GM12878 (cell line): ENCODE data around the gene TET2. TPM values are rescaled to one million over a fixed set of nuclear protein-coding genes. Genes with fewer than 3 reads are reported as not detected.
A peak's percentile ranks its signal among the peaks of the same experiment; 100 is the strongest.

Experiments
- CHD2 ChIP-seq: IDR thresholded peaks from 2 replicates; pipeline ENCODE4 v1.6.1; 2011; ENCODE audit warnings: low read depth, low read length, improper control_type of control experiment, borderline replicate concordance
- CREM ChIP-seq: IDR thresholded peaks from 2 replicates; pipeline ENCODE4 v1.6.1; 2014; ENCODE audit warnings: antibody characterized with exemption, low read depth
- ETV6 ChIP-seq, 2 experiments: fragments of 450-650 bp in 1 of 2; IDR thresholded peaks in 1 of 2; conservative IDR thresholded peaks in 1 of 2; 2 replicates each; pipeline ENCODE4 v1.6.1; 2014; ENCODE audit warnings: antibody characterized with exemption in 1 of 2, borderline replicate concordance in 1 of 2, low read depth in 1 of 2, mild to moderate bottlenecking in 1 of 2, moderate library complexity in 1 of 2
- FOS ChIP-seq: IDR thresholded peaks from 3 replicates; pipeline ENCODE4 v1.6.1; 2011; ENCODE audit warnings: borderline replicate concordance; ENCODE audit not compliant: insufficient read length; ENCODE audit errors: extremely low read depth
- FOXM1 ChIP-seq: IDR thresholded peaks from 2 replicates; pipeline ENCODE4 v1.6.1; 2012; ENCODE audit warnings: low read depth, mild to moderate bottlenecking, inconsistent platforms, low read length, moderate library complexity
- GABPA ChIP-seq: IDR thresholded peaks from 2 replicates; pipeline ENCODE4 v1.6.1; 2014; ENCODE audit warnings: antibody characterized with exemption, low read depth, mild to moderate bottlenecking, inconsistent platforms
- GATAD2B ChIP-seq: fragments of 450-650 bp; conservative IDR thresholded peaks from 2 replicates; pipeline ENCODE4 v1.6.1; 2017; ENCODE audit warnings: low read depth, mild to moderate bottlenecking, moderate library complexity
- IKZF1 ChIP-seq: fragments of 450-650 bp; conservative IDR thresholded peaks from 2 replicates; pipeline ENCODE4 v1.6.1; 2017; ENCODE audit warnings: antibody characterized with exemption, mild to moderate bottlenecking
- JUND ChIP-seq: IDR thresholded peaks from 2 replicates; pipeline ENCODE4 v1.6.1; 2012; ENCODE audit warnings: low read depth, mild to moderate bottlenecking, low read length, improper control_type of control experiment, moderate library complexity
- KAT2A ChIP-seq: conservative IDR thresholded peaks from 2 replicates; pipeline ENCODE4 v1.6.1; 2011; ENCODE audit warnings: low read depth, low read length; ENCODE audit not compliant: control insufficient read depth
- KDM1A ChIP-seq: fragments of 200-600 bp; sonication (generic); IDR thresholded peaks from 2 replicates; pipeline ENCODE4 v1.6.1; 2016; ENCODE audit warnings: borderline replicate concordance
- KLF5 ChIP-seq: fragments of 450-650 bp; IDR thresholded peaks from 2 replicates; pipeline ENCODE4 v1.6.1; 2014; ENCODE audit warnings: mild to moderate bottlenecking; ENCODE audit not compliant: partially characterized antibody
- MTA2 ChIP-seq: fragments of 450-650 bp; IDR thresholded peaks from 2 replicates; pipeline ENCODE4 v1.6.1; 2016; ENCODE audit warnings: low read depth, mild to moderate bottlenecking, moderate library complexity
- NR2F1 ChIP-seq: fragments of 450-650 bp; conservative IDR thresholded peaks from 2 replicates; pipeline ENCODE4 v1.6.1; 2017; ENCODE audit warnings: mild to moderate bottlenecking
- NRF1 ChIP-seq: conservative IDR thresholded peaks from 2 replicates; pipeline ENCODE4 v1.6.1; 2011; ENCODE audit warnings: mild to moderate bottlenecking, low read depth, low read length, improper control_type of control experiment
- PML ChIP-seq: IDR thresholded peaks from 2 replicates; pipeline ENCODE4 v1.6.1; 2012; ENCODE audit warnings: low read length, inconsistent platforms
- POLR2AphosphoS2 ChIP-seq: IDR thresholded peaks from 2 replicates; pipeline ENCODE4 v1.6.1; 2011; ENCODE audit warnings: low read depth, mild to moderate bottlenecking, low read length, improper control_type of control experiment, moderate library complexity
- SPI1 ChIP-seq: IDR thresholded peaks from 2 replicates; pipeline ENCODE4 v1.6.1; 2011; ENCODE audit warnings: low read depth, mild to moderate bottlenecking, low read length, moderate library complexity, borderline replicate concordance; ENCODE audit not compliant: insufficient read depth
- TBL1XR1 ChIP-seq: IDR thresholded peaks from 2 replicates; pipeline ENCODE4 v1.6.1; 2012; ENCODE audit warnings: low read depth, low read length, improper control_type of control experiment
- WRNIP1 ChIP-seq: IDR thresholded peaks from 2 replicates; pipeline ENCODE4 v1.6.1; 2011; ENCODE audit warnings: low read depth, low read length, improper control_type of control experiment, borderline replicate concordance
- ZBED1 ChIP-seq: IDR thresholded peaks from 2 replicates; pipeline ENCODE4 v1.6.1; 2016; ENCODE audit warnings: borderline replicate concordance
- polyA plus RNA-seq, 11 experiments: library from polyadenylated mRNA; depleted of rRNA in 4 of 11; unstranded in 6 of 11; stranded (reverse) in 5 of 11; fragments of >200 nt; fragmentation: Nextera tagmentation in 4 of 11; fragmentation: Illumina TruSeq in 1 of 11; extraction: Ambion mirVana in 4 of 11; extraction: Trizol in 1 of 11; gene quantifications; 1 replicate in 1 of 11; 2 replicates in 10 of 11; pipeline versions ENCODE4 v1.2.1 to v1.2.3, GENCODE V29; 2011 to 2016; ENCODE audit warnings: inconsistent platforms in 2 of 11, missing spikeins in 2 of 11, low read depth in 1 of 11
- total RNA-seq, 4 experiments: library from RNA; depleted of rRNA in 3 of 4; stranded (reverse); fragments of >200 nt in 3 of 4; fragmentation: Illumina TruSeq in 1 of 4; extraction: Trizol in 1 of 4; gene quantifications; 2 replicates each; pipeline versions ENCODE4 v1.2.1 to v1.2.3, GENCODE V29; 2013 to 2021
- TF ChIP-seq, protein P1 (sequence below): IDR thresholded peaks from 2 replicates; pipeline ENCODE4 v1.6.1; 2012; ENCODE audit warnings: low read length, inconsistent platforms
- TF ChIP-seq, protein P2 (sequence below): fragments of 450-650 bp; IDR thresholded peaks from 2 replicates; pipeline ENCODE4 v1.6.1; 2018; ENCODE audit warnings: mild to moderate bottlenecking, low read depth, moderate library complexity; ENCODE audit not compliant: partially characterized antibody

TET2 gene
- total and polyA plus RNA-seq, 10 of the 15 experiments (the other 5 are each of a cell fraction or from before 2014, with no cell fraction given): 3.7 to 49.0 (median 27.5) TPM

DNA sequence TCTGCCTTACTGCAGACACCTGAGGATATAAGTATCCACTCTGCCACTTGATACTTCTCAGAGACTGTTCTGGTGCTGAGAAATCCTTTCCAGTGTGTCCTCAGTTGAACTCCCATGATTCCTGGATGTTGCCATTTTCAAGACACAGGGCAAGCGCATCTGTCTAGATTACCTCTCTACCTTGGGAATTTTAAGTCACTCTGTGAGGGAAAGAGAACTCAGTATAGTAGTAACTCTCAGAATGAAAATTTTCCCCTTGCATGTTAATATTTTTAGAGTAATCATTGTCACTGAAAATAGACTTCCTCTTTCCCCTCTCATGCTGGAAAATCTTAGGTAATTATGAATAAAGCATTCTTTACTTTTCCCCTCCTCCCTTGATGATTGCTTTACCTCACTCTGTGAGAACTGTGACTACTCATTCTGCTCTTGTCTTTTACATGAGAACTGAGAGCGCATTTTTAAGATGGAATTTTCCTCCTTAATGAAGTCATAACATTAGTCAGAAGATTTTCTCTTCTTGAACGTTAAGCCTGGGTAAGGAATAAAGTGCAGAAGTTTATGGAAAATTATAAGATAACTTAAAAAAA, 45.0 kb downstream of the TET2 start (continued):
- TF ChIP-seq ETV6 (conservative IDR thresholded peaks at IDR 0.05 in 1 of 2, IDR thresholded peaks at IDR 0.05 in 1 of 2; ENCODE audit: borderline replicate concordance in 1 of 2, low read depth in 1 of 2) (peak in 1 of 2 experiments; percentile 66; a peak in 1 of 4 replicates), WRNIP1 (0 out of 2 replicates have a peak, but pooled peaks have one; percentile 51), KAT2A (no peak), CHD2 (0 out of 2 replicates have a peak, but pooled peaks have one; percentile 55), TBL1XR1 (peak; percentile 28; the same call in 1 of the 2 replicates), IKZF1 (peak; percentile 86), ZBED1 (peak; percentile 92; the same call in 1 of the 2 replicates), PML (peak; percentile 87), NRF1 (no peak), GABPA (peak; percentile 44), KLF5 (no peak), MTA2 (peak; percentile 79), JUND (0 out of 2 replicates have a peak, but pooled peaks have one; percentile 20), FOXM1 (peak; percentile 98), KDM1A (no peak), FOS (no peak), GATAD2B (peak; percentile 45; the same call in 1 of the 2 replicates), SPI1 (peak; percentile 84), POLR2AphosphoS2 (no peak), NR2F1 (no peak), CREM (peak; percentile 53; the same call in 1 of the 2 replicates)
- TF ChIP-seq, protein P1, sequence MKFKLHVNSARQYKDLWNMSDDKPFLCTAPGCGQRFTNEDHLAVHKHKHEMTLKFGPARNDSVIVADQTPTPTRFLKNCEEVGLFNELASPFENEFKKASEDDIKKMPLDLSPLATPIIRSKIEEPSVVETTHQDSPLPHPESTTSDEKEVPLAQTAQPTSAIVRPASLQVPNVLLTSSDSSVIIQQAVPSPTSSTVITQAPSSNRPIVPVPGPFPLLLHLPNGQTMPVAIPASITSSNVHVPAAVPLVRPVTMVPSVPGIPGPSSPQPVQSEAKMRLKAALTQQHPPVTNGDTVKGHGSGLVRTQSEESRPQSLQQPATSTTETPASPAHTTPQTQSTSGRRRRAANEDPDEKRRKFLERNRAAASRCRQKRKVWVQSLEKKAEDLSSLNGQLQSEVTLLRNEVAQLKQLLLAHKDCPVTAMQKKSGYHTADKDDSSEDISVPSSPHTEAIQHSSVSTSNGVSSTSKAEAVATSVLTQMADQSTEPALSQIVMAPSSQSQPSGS: peak; percentile 98
- TF ChIP-seq, protein P2, sequence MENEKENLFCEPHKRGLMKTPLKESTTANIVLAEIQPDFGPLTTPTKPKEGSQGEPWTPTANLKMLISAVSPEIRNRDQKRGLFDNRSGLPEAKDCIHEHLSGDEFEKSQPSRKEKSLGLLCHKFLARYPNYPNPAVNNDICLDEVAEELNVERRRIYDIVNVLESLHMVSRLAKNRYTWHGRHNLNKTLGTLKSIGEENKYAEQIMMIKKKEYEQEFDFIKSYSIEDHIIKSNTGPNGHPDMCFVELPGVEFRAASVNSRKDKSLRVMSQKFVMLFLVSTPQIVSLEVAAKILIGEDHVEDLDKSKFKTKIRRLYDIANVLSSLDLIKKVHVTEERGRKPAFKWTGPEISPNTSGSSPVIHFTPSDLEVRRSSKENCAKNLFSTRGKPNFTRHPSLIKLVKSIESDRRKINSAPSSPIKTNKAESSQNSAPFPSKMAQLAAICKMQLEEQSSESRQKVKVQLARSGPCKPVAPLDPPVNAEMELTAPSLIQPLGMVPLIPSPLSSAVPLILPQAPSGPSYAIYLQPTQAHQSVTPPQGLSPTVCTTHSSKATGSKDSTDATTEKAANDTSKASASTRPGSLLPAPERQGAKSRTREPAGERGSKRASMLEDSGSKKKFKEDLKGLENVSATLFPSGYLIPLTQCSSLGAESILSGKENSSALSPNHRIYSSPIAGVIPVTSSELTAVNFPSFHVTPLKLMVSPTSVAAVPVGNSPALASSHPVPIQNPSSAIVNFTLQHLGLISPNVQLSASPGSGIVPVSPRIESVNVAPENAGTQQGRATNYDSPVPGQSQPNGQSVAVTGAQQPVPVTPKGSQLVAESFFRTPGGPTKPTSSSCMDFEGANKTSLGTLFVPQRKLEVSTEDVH: peak; percentile 18
